HG03439 (cell line): Measurements from ENCODE around the gene CD151.
A peak's percentile ranks its signal among the peaks of the same experiment; 100 is the strongest.

ENCODE experiments used
- ATAC-seq: cut with Tn5 transposase; IDR thresholded peaks from one replicate; pipeline ENCODE4 v1.9.1; 2021; ENCODE audit warnings: mild to moderate bottlenecking, moderate library complexity; ENCODE audit not compliant: unreplicated experiment

Gene CD151

GRCh38 chr11:841981-842369, 9.2 kb downstream of the CD151 start:
- ATAC-seq, result no peak

GRCh38 chr11:842370-843002, 9.7 kb downstream of the CD151 start, which contains the start of the genes POLR2L and TSPAN4:
Gene POLR2L, minus strand, starts transcription at chr11:842529. Its CDS starts 21 bp downstream, at chr11:842508.
Gene TSPAN4, plus strand, starts transcription at chr11:842852. Its CDS starts 7,453 bp downstream, at chr11:850305.
- peak; percentile 65 for ATAC-seq

GRCh38 chr11:843086-843734, 10.5 kb downstream of the CD151 start:
- no peak for ATAC-seq

GRCh38 chr11:843818-844692, 11.3 kb downstream of the CD151 start:
- ATAC-seq, result no peak

DNA sequence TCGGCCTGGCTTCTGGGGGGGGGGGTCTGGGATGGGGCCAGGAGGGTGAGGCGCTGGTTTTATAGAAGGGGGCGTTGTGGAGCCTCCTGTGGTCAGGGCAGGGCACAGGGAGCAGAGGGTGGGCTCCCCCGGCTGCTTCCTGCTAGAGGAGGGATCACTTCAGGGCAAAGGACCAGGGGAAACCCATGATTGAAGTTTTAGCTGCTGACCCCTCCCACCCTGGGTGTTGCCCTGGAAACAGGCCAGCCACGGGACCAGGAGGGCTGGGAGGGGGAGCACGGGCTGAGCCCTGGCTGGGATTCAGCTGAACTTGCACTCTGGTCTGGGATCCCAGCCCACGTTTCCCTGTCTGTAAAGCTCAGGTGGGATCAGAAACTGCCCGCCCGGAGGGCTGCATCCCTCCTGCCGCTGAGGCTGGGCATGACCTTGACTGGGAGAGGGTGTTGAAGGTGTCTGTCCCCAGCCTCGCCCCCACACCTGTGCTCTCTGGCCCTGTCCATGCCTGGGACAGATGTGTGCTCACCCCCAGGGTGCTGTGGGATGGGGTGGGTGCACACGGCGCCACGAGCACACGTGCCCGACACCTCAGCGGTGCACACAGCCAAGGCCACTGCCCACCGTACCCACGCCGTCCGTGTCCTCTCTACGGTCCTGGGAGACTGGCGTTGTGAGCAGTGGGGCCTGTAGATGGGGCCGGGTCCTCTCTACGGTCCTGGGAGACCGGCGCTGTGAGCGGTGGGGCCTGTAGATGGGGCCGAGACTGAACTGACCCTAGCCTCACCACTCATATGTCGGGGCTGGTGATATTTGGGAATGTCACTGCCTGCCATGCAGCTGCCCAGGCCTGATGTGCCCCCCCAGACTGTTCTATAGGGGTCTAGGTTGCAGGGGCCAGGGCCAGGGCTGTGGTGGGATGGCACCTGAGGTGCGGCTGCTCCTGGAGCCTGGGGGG, 12.2 kb downstream of the CD151 start:
- ATAC-seq, result no peak

DNA sequence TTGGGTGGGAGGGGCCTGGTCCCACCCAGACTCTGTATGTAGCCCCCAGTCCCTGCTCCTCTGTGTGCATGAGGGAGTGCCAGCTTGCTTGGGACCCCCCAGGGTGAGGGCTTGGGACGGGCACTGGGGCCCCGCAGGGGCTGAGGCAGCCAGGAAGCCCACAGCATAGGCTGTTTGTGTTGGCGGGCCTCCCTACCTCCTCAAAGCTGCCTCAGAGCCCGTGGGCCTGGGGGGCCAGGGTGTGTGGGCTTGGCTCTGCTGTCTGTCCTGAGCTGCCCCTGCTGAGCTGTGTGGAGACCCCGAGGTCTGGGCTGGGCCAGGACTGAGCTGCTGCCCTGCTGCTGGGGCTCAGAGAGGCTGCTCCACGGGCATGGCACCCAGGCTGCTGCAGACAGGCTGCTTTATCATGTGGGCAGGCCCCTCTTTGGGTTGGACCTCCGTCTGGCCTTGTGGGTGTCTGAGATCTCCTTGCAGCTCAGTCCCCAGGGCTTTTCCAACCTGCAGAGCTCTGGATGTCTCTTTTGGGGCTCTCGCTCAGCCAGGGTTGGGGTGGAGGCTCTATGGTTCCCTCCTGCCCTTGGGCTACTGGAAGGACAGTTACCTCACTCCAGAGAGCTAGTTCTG, 13.2 kb downstream of the CD151 start:
- no peak for ATAC-seq

DNA sequence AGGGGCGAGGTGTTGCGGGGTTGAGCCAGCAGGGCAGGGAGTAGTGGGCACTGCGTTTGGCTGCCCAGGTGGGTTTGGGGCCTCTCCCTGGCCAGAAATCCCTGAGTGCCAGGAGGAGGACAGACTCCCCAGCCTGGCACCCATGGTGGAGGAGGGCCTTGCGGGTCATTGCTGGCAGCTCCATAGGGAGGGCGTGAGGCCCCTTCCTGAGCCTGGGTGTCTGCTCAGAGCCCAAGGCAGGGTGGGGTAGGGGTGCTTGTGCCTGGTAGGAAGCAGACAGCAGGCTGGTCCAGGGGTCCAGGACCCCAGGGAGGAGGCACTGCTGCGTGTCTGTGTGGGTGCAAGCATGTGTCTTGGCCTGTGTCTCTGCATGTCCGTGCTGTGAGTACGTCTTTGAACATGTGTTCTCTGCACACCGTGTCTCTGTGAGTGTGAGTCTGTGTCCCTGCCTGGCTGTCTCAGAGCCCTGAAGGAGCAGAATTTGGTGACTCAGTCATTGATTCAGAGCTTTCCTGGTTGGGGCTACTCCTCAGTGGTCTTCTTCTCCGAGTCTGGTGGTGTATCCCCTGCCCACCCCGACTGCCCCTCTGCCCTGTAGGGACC, 13.8 kb downstream of the CD151 start:
- ATAC-seq, result no peak

GRCh38 chr11:847876-848275, 15.1 kb downstream of the CD151 start:
- ATAC-seq, result no peak

DNA sequence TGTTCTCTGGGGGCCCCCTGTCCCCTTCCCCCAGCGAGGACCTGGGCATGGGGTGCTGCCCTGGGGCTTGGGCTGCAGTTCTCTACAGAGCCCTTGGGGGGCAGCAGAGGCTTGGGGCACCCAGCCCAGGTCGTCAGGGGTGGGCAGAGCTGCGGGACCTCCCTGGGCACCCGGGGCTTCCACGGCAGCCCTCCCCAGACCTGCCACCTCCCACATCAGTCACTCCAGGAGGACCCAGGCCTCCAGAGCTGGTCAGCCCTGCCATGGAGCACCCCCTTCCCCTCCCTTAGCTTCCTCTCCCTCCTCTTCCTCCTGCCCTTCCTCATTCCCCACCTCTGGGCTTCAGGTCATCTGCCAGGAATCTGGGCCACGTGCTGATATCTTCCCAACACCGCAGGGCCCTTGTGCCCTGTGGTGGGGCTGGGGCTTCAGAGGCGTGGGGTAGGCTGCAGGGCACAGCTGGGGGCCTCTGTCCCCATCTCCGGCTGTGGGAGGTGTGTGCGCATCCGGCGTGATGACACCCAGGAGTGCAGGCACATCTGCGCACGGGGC, 15.7 kb downstream of the CD151 start:
- ATAC-seq, result no peak

DNA sequence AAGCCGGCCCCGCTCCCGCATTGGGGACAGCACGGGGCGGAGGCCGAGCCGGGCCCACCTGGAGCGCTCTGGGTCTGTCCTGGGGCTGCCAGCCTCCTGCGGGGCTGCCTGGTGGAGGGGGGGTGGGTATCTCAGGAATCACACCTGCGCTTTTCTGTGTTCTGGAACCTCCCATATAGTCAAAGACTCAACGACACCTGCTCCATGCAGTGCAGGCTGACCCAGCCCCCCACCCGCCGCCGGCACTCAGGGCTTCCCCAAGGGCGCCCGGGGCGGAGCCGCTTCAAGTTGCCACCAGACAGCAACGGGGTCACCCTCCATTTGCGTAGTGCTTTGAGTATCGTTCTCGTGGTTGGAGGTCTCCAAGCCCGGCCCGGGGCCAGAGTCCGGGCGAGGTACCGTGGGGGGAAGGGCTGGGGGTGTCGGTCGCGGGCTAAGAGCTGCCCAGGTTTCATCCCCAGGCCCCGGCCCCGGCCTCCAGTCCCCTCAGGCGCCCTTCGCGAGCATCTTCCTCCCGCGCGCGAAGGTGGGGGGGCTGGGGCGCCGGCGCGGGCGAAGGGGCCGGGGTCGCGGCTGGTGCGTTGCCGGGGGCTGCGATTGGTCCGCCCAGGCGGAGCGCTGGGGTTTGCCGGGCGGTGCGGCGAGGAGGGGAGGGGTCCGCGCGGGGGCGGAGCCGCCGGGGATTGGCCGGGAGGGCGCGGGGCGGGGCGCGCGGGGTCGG, 16.5 kb downstream of the CD151 start:
- ATAC-seq, result no peak

DNA sequence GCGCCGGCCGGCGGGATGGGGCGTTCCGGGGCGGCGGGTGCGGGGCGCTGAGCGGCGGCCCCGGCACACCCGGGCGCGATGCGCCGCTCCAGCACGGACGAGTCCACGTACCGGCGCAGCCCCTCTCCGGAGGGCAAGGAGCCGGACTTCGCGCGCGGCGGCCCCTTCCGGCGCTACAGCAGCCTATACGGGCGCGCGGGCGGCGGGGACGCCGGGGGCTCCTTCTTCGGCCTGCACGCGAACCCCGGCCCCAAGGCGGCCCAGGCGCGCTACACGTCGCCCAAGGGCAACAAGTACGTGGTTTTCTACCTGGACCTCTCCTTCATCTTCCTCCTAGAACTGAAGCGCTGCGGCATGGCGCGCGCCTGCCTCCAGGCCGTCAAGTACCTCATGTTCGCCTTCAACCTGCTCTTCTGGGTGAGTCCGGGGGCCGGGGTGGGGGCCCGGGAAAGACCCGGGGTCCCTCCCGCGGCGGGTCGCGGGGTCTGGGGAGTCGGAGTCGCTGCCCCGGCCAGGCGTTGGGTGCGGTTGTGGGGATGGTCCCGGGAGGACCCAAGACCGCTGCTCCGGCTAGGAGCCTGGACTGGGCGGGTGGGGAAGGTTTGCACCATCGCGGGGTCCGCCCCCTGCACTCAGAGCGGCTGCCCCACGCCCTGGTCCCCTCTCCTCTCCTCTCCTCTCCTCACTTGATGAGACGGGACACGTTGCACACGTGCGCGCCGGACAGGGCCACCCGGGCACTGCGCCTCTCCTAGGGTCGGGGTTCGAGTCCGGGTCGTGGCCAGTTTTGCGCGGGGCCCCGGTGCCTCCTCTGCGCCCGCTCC, 17.4 kb downstream of the CD151 start:
- no peak for ATAC-seq

- no peak for ATAC-seq
These were observed 18.3 kb downstream of the CD151 start for GRCh38 chr11:850775-851763.

- no peak for ATAC-seq
These were observed 20.0 kb downstream of the CD151 start for GRCh38 chr11:852762-853161.

DNA sequence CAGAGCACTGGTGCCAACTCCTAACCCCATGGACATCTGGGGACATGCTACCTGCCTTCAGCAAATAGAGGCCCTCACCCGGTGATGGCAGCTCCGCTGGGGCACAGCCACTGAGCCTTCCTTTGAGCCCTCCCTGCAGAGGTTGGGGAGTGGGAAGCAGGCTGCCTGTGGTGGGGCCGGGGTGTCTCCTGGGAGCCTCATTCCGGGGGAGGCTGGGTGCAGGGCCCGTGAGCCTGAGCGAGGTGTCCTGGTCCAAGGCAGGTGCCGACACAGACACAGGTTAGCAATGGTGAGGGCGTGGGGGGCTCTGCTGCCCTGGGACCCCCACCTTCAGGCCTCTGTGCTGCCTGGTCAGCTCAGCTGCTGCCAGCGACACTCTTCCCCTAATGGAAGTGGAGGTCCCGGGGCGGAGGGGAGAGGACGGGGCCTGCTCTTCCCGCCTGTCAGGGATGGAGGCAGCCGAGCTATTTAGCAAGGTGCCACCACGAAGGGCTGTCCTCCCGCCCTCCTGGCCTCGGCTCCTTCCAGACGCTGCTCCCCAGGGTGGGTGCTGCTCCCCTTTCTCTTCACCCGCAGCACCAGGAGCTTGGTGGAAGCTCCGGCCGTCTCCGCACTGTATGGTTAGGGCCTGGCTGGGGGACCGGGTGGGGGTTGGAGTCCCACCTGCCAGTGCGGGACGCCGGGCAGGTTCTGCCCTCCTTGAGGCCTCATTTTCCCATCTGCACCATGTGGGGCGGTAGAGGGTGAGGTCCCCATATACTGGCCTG, 21.1 kb downstream of the CD151 start:
- no peak for ATAC-seq

DNA sequence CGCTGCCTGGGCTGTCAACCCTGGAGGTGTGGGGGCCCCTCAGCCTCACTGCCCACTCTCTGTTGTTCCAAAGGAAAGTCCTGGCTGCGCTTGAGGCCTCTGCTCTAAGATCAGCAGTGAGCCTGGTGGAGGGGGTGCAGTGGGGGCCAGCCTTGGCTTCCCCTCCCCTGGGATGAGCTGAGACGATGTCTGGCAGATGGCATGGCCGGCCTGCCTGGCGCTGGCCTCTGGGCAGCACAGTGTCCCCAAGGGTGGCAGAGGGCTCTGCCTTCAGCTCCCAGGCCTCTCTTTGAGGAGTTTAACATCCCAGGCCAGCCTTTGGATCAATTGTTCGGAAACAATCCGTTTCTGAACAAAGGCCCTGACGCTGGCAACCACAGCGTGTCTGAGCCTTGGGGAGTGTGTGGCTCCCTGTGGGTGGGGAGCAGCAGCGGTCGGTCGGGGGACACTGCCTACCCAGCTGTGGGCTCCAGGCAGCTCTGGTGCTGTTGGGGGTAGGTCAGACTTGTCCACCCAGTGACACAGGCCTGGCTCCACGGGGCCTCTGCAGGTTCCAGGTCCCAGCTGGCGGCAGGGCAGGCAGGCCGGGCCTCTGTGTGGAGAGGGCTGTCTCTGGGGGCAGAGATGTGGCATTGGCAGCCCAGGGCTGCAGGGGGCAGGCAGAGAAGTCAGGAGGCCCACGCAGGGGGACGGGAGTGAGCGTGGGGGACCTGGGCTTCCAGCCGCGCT, 22.0 kb downstream of the CD151 start:
- ATAC-seq, result no peak
